ENCODE measurements around the gene SLC39A11. TPM values are rescaled to one million over a fixed set of nuclear protein-coding genes. Genes with fewer than 3 reads are reported as not detected.

SLC39A11 gene
- total and polyA plus RNA-seq, 4 donors, result 9.3 to 49.3 (median 24.7) TPM

DNA sequence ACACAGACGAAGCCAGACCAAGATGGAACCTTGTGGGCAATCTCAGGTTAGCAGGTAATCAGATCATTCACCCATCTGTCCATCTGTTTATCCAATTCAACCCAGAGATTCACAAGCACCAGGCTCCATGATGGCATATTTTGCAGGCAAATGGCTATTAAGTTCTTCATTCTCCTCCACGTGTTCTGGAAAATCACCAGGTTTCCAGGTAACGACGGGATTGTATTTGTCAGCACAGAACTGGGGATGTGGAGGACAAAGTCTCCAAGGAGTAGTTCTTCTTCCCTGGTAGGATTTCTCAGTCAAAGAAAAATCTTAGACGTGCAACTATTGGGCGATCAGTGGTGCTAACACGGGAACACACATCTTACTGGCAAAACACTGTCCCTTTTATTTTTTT, 368.8 kb downstream of the SLC39A11 start:
- H3K9ac ChIP-seq (ENCODE audit: insufficient read depth in 1 of 2, low read length in 2 of 2), result no peak overlapping the region
- no peaks in the 10 kb centered on the region for H3K36me3 ChIP-seq (ENCODE audit: control insufficient read depth in 4 of 4, insufficient read depth in 4 of 4, low read length in 4 of 4)
- no peaks in the 10 kb centered on the region for H3K4me1 ChIP-seq (ENCODE audit: control insufficient read depth in 5 of 5, insufficient read depth in 5 of 5, low read length in 5 of 5)
- TF ChIP-seq CTCF (IDR thresholded peaks at IDR 0.05; ENCODE audit: control extremely low read depth, extremely low read depth), result no peak
- H3K9me3 ChIP-seq (ENCODE audit: control insufficient read depth in 4 of 4, insufficient read depth in 3 of 4, low read length in 3 of 4), result no peaks in the 10 kb centered on the region
- H3K4me3 ChIP-seq, result no peak overlapping the region
- no peak overlapping the region for H3K27ac ChIP-seq (ENCODE audit: low read depth in 1 of 2, low read length in 1 of 2)
- H3K27me3 ChIP-seq (ENCODE audit: control insufficient read depth in 3 of 3, insufficient read depth in 3 of 3, low read length in 2 of 3), result no peaks in the 10 kb centered on the region
- 91 to 95% methylated on average over 7 of the region's 7 CpGs for WGBS, 2 donors
- DNase-seq (no peak), ATAC-seq (ENCODE audit: insufficient read depth, low FRiP score) (no peak)

GRCh38 chr17:72720494-72720825, 372.0 kb downstream of the SLC39A11 start:
- ATAC-seq (ENCODE audit: insufficient read depth, low FRiP score) (no peak), DNase-seq (no peak)
- Histone ChIP-seq H3K9ac (ENCODE audit: insufficient read depth in 1 of 2, low read length in 2 of 2) (no peak overlapping the region), H3K27me3 (ENCODE audit: control insufficient read depth in 3 of 3, insufficient read depth in 3 of 3, low read length in 2 of 3) (no peaks in the 10 kb centered on the region), H3K4me3 (no peak overlapping the region), H3K27ac (ENCODE audit: low read depth in 1 of 2, low read length in 1 of 2) (no peak overlapping the region), H3K36me3 (ENCODE audit: control insufficient read depth in 4 of 4, insufficient read depth in 4 of 4, low read length in 4 of 4) (no peaks in the 10 kb centered on the region), H3K4me1 (ENCODE audit: control insufficient read depth in 5 of 5, insufficient read depth in 5 of 5, low read length in 5 of 5) (no peaks in the 10 kb centered on the region), H3K9me3 (ENCODE audit: control insufficient read depth in 4 of 4, insufficient read depth in 3 of 4, low read length in 3 of 4) (no peaks in the 10 kb centered on the region)
- 97 to 100% methylated on average over 1 of the region's 1 CpG for WGBS, 2 donors
- no peak for TF ChIP-seq CTCF (IDR thresholded peaks at IDR 0.05; ENCODE audit: control extremely low read depth, extremely low read depth)

GRCh38 chr17:72719578-72720493, 372.7 kb downstream of the SLC39A11 start:
- no peaks in the 10 kb centered on the region for H3K9me3 ChIP-seq (ENCODE audit: control insufficient read depth in 4 of 4, insufficient read depth in 3 of 4, low read length in 3 of 4)
- no peak for TF ChIP-seq CTCF (IDR thresholded peaks at IDR 0.05; ENCODE audit: control extremely low read depth, extremely low read depth)
- no peak for ATAC-seq (ENCODE audit: insufficient read depth, low FRiP score)
- H3K36me3 ChIP-seq (ENCODE audit: control insufficient read depth in 4 of 4, insufficient read depth in 4 of 4, low read length in 4 of 4), result no peaks in the 10 kb centered on the region
- no peak overlapping the region for H3K27ac ChIP-seq (ENCODE audit: low read depth in 1 of 2, low read length in 1 of 2)
- no peak overlapping the region for H3K4me3 ChIP-seq
- no peaks in the 10 kb centered on the region for H3K4me1 ChIP-seq (ENCODE audit: control insufficient read depth in 5 of 5, insufficient read depth in 5 of 5, low read length in 5 of 5)
- WGBS, 2 donors, result 28 to 62% methylated on average over 25 of the region's 25 CpGs
- no peaks in the 10 kb centered on the region for H3K27me3 ChIP-seq (ENCODE audit: control insufficient read depth in 3 of 3, insufficient read depth in 3 of 3, low read length in 2 of 3)
- no peak for DNase-seq
- no peak overlapping the region for H3K9ac ChIP-seq (ENCODE audit: insufficient read depth in 1 of 2, low read length in 2 of 2)

Data from lung (tissue), 12 donors.